ENCODE results near the gene MAVS. TPM values are rescaled to one million over a fixed set of nuclear protein-coding genes. Genes with fewer than 3 reads are reported as not detected.
A peak's percentile ranks its signal among the peaks of the same experiment; 100 is the strongest.

MAVS gene
- total RNA-seq, 1 experiment from 2014 or later, result 32.3 TPM

DNA sequence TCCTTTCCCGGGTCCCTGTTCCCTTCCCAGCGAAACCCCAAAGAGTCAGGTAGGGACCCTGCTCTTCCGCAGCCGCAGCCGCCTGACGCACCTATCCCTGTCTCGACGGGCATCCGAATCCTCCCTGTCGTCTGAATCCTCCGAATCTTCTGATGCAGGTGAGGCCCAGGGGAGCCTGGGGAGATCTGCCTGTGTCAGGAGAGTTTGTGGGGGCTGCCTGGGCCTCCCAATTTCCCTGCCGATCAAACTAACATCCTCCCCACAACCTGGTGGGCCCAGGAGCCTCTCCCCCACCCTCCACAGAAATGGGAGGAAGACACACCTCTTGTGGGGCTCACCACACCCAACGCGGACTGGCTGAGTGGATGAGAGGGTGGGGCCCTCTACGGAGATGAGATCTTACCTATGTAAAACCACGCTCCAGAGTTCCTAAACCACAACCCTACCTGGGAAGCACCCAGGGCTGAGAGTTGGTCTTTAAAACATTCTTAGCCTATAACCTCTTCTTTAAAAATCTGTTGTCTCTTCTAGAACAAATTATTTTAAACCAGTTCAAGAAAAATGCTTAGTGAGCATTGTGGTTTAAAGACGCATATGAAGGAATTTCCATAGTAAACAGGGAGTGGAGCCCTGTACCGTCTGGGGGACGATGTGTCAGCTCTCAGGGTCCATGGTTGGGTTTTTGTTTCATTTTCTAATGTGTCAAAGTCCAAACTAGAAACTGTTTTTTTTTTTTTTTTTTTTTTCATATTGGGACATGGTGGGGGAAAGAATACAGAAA lies 48.9 kb upstream of the MAVS start:
- H3K4me1 ChIP-seq (ENCODE audit: control insufficient read depth, insufficient read depth, low read length), result peaks cover 16% of the 10 kb centered on the region
- peak overlapping the region; percentile 97 for H3K27ac ChIP-seq (ENCODE audit: low read length)
- 0 out of 2 replicates have a peak, but pooled peaks have one; percentile 21 for TF ChIP-seq SIN3A (IDR thresholded peaks at IDR 0.05; ENCODE audit: borderline replicate concordance, insufficient read depth, low read depth, low read length)
- no peak for TF ChIP-seq TCF7L2 (IDR thresholded peaks at IDR 0.05; ENCODE audit: low read depth, low read length)
- H3K27me3 ChIP-seq (ENCODE audit: control insufficient read depth, insufficient read depth, low read length), result no peaks in the 10 kb centered on the region
- no TSS peak for BruUV-seq (replicated peaks)
- H3K4me3 ChIP-seq (ENCODE audit: low read depth in 2 of 2, low read length in 2 of 2), result peak overlapping the region; percentile 90 to 97
- ChIA-PET POLR2A (no interaction called here), CTCF (no interaction called here)
- H3K36me3 ChIP-seq (ENCODE audit: control insufficient read depth, insufficient read depth, low read length), result peaks cover 10% of the 10 kb centered on the region
- DNase-seq (ENCODE audit: low read depth, low spot score), result no peak
- no peak for ATAC-seq
- in situ Hi-C loops (cut with HindIII; ENCODE audit: low pct_unique_long_range_greater_than_20kb, low sequenced_read_pairs), result no loop called here
- no peaks in the 10 kb centered on the region for H3K9me3 ChIP-seq (ENCODE audit: control insufficient read depth, insufficient read depth, low read depth, low read length)
- intact Hi-C loops (cut with micrococcal nuclease; ENCODE audit: unreplicated experiment), result no loop called here

DNA sequence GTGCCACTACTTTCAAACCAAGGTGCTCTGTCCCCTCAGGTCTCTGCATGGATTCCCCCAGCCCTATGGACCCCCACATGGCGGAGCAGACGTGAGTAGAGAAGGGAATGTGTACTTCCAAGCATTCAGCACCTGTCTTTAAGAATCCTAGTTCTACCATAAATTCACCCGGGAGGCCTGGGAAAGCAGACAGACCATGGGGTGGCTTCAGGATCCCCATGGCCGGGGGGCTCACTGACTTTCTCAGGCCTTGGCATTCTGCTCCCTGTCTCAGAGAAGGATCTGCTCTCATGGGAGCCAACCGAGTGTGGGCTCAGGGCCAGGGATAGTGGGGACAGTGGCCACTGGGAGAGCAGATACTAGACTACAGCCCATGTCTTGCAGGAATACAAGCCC lies 48.3 kb upstream of the MAVS start:
- TF ChIP-seq POLR2AphosphoS5 (IDR thresholded peaks at IDR 0.05; ENCODE audit: low read depth, low read length) (no peak), SIN3A (IDR thresholded peaks at IDR 0.05; ENCODE audit: borderline replicate concordance, insufficient read depth, low read depth, low read length) (no peak), TCF7L2 (IDR thresholded peaks at IDR 0.05; ENCODE audit: low read depth, low read length) (no peak)
- TF ChIP-seq, protein P1, sequence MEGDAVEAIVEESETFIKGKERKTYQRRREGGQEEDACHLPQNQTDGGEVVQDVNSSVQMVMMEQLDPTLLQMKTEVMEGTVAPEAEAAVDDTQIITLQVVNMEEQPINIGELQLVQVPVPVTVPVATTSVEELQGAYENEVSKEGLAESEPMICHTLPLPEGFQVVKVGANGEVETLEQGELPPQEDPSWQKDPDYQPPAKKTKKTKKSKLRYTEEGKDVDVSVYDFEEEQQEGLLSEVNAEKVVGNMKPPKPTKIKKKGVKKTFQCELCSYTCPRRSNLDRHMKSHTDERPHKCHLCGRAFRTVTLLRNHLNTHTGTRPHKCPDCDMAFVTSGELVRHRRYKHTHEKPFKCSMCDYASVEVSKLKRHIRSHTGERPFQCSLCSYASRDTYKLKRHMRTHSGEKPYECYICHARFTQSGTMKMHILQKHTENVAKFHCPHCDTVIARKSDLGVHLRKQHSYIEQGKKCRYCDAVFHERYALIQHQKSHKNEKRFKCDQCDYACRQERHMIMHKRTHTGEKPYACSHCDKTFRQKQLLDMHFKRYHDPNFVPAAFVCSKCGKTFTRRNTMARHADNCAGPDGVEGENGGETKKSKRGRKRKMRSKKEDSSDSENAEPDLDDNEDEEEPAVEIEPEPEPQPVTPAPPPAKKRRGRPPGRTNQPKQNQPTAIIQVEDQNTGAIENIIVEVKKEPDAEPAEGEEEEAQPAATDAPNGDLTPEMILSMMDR (IDR thresholded peaks at IDR 0.05), result no peak
- TF ChIP-seq, protein P2, sequence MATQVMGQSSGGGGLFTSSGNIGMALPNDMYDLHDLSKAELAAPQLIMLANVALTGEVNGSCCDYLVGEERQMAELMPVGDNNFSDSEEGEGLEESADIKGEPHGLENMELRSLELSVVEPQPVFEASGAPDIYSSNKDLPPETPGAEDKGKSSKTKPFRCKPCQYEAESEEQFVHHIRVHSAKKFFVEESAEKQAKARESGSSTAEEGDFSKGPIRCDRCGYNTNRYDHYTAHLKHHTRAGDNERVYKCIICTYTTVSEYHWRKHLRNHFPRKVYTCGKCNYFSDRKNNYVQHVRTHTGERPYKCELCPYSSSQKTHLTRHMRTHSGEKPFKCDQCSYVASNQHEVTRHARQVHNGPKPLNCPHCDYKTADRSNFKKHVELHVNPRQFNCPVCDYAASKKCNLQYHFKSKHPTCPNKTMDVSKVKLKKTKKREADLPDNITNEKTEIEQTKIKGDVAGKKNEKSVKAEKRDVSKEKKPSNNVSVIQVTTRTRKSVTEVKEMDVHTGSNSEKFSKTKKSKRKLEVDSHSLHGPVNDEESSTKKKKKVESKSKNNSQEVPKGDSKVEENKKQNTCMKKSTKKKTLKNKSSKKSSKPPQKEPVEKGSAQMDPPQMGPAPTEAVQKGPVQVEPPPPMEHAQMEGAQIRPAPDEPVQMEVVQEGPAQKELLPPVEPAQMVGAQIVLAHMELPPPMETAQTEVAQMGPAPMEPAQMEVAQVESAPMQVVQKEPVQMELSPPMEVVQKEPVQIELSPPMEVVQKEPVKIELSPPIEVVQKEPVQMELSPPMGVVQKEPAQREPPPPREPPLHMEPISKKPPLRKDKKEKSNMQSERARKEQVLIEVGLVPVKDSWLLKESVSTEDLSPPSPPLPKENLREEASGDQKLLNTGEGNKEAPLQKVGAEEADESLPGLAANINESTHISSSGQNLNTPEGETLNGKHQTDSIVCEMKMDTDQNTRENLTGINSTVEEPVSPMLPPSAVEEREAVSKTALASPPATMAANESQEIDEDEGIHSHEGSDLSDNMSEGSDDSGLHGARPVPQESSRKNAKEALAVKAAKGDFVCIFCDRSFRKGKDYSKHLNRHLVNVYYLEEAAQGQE (IDR thresholded peaks at IDR 0.05; ENCODE audit: insufficient read depth in 1 of 2, low read depth in 2 of 2, low read length in 1 of 2), result no peak
- TSS peak; percentile 74 for BruUV-seq (replicated peaks)
- ATAC-seq (no peak), DNase-seq (ENCODE audit: low read depth, low spot score) (no peak)
- H3K4me3 ChIP-seq (ENCODE audit: low read depth in 2 of 2, low read length in 2 of 2), result peak overlapping the region; percentile 90 to 97
- peaks cover 16% of the 10 kb centered on the region for H3K4me1 ChIP-seq (ENCODE audit: control insufficient read depth, insufficient read depth, low read length)
- in situ Hi-C loops (cut with HindIII; ENCODE audit: low pct_unique_long_range_greater_than_20kb, low sequenced_read_pairs) (no loop called here), intact Hi-C loops (cut with micrococcal nuclease; ENCODE audit: unreplicated experiment) (no loop called here)
- no peaks in the 10 kb centered on the region for H3K9me3 ChIP-seq (ENCODE audit: control insufficient read depth, insufficient read depth, low read depth, low read length)
- H3K27me3 ChIP-seq (ENCODE audit: control insufficient read depth, insufficient read depth, low read length), result no peaks in the 10 kb centered on the region
- ChIA-PET POLR2A (no interaction called here), CTCF (no interaction called here)
- H3K27ac ChIP-seq (ENCODE audit: low read length), result peak overlapping the region; percentile 97
- H3K36me3 ChIP-seq (ENCODE audit: control insufficient read depth, insufficient read depth, low read length), result peaks cover 10% of the 10 kb centered on the region

DNA sequence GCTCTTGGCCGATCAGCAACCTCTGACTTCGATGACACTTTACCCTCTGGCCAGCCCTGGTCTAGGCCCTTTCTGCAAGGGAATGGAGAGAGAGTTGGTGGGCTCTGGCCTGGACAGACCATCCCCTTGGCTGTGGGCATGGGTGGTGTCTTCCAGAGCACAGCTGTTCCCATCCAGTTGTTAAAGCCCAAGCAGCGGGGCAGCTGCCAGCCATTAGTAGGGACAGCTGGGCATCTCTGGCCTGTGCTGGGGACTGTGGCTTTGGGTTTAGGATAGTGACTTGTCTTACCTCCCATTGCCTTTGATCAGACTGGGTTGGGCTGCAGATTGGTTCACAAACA lies 47.8 kb upstream of the MAVS start:
- CTCF ChIA-PET, result no interaction called here
- peak overlapping the region; percentile 97 for H3K27ac ChIP-seq (ENCODE audit: low read length)
- in situ Hi-C loops (cut with HindIII; ENCODE audit: low pct_unique_long_range_greater_than_20kb, low sequenced_read_pairs), result no loop called here

More for the DNA sequence above, 47.8 kb upstream of the MAVS start:
- TF ChIP-seq, protein P2 (IDR thresholded peaks at IDR 0.05; ENCODE audit: insufficient read depth in 1 of 2, low read depth in 2 of 2, low read length in 1 of 2), result no peak
- no peak for TF ChIP-seq TCF7L2 (IDR thresholded peaks at IDR 0.05; ENCODE audit: low read depth, low read length)
- no peak for TF ChIP-seq POLR2AphosphoS5 (IDR thresholded peaks at IDR 0.05; ENCODE audit: low read depth, low read length)
- no peak for TF ChIP-seq SIN3A (IDR thresholded peaks at IDR 0.05; ENCODE audit: borderline replicate concordance, insufficient read depth, low read depth, low read length)
- TF ChIP-seq, protein P1 (IDR thresholded peaks at IDR 0.05), result no peak
- peaks cover 16% of the 10 kb centered on the region for H3K4me1 ChIP-seq (ENCODE audit: control insufficient read depth, insufficient read depth, low read length)
- H3K9me3 ChIP-seq (ENCODE audit: control insufficient read depth, insufficient read depth, low read depth, low read length), result no peaks in the 10 kb centered on the region
- H3K36me3 ChIP-seq (ENCODE audit: control insufficient read depth, insufficient read depth, low read length), result peaks cover 10% of the 10 kb centered on the region
- POLR2A ChIA-PET, result no interaction called here
- no TSS peak for BruUV-seq (replicated peaks)
- peak overlapping the region in 1 of 2 experiments; percentile 97; a peak in 2 of 4 replicates for H3K4me3 ChIP-seq (ENCODE audit: low read depth in 2 of 2, low read length in 2 of 2)
- DNase-seq (ENCODE audit: low read depth, low spot score), result no peak
- intact Hi-C loops (cut with micrococcal nuclease; ENCODE audit: unreplicated experiment), result no loop called here
- no peaks in the 10 kb centered on the region for H3K27me3 ChIP-seq (ENCODE audit: control insufficient read depth, insufficient read depth, low read length)
- ATAC-seq, result no peak

Measured in Panc1 (cell line).